Ishikawa (cell line): ENCODE results near the gene SOWAHC.

Source experiments
- CEBPB ChIP-seq: IDR thresholded peaks from 2 replicates; pipeline ENCODE4 v1.6.1; 2012
- EP300 ChIP-seq: IDR thresholded peaks from 2 replicates; pipeline ENCODE4 v1.6.1; 2012; ENCODE audit warnings: borderline replicate concordance
- FOXM1 ChIP-seq: IDR thresholded peaks from 2 replicates; pipeline ENCODE4 v1.6.1; 2012; ENCODE audit warnings: low read depth, borderline replicate concordance
- NFIC ChIP-seq: IDR thresholded peaks from 2 replicates; pipeline ENCODE4 v1.6.1; 2012
- RAD21 ChIP-seq: IDR thresholded peaks from 2 replicates; pipeline ENCODE4 v1.6.1; 2012; ENCODE audit warnings: low read depth
- TAF1 ChIP-seq: IDR thresholded peaks from 2 replicates; pipeline ENCODE4 v1.6.1; 2012; ENCODE audit warnings: low read depth, mild to moderate bottlenecking
- USF1 ChIP-seq: IDR thresholded peaks from 2 replicates; pipeline ENCODE4 v1.6.1; 2012
- YY1 ChIP-seq: IDR thresholded peaks from 2 replicates; pipeline ENCODE4 v1.6.1; 2012; ENCODE audit warnings: low read depth
- ZBTB7A ChIP-seq: IDR thresholded peaks from 2 replicates; pipeline ENCODE4 v1.6.1; 2012; ENCODE audit warnings: low read depth
- TF ChIP-seq, protein P1 (sequence below): IDR thresholded peaks from 2 replicates; pipeline ENCODE4 v1.6.1; 2012
- TF ChIP-seq, protein P2 (sequence below): IDR thresholded peaks from 2 replicates; pipeline ENCODE4 v1.6.1; 2012; ENCODE audit warnings: low read depth, mild to moderate bottlenecking

DNA sequence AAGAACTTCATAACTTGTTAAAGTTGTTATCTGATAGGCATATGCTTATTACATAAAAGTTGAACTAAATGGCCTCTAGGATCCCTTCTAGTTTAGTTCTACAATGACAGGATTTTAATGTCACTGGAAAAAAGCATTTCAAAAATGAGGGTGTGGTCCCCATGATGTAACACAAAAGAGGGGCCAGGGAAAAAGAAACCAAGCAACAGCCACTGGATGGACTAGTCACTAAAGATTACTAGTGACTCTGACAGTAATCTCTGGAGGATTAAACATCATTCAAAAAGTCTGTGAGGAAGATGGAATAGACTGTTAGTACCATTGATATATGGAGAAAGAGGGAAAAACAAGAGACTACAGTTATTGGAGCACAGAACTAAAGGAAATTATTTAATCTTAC lies 23.0 kb upstream of the SOWAHC start:
- TF ChIP-seq ZBTB7A (no peak), EP300 (no peak), FOXM1 (no peak), RAD21 (no peak), CEBPB (no peak), YY1 (no peak), TAF1 (no peak), NFIC (no peak), USF1 (no peak)
- TF ChIP-seq, protein P1, sequence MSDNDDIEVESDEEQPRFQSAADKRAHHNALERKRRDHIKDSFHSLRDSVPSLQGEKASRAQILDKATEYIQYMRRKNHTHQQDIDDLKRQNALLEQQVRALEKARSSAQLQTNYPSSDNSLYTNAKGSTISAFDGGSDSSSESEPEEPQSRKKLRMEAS, result no peak
- TF ChIP-seq, protein P2, sequence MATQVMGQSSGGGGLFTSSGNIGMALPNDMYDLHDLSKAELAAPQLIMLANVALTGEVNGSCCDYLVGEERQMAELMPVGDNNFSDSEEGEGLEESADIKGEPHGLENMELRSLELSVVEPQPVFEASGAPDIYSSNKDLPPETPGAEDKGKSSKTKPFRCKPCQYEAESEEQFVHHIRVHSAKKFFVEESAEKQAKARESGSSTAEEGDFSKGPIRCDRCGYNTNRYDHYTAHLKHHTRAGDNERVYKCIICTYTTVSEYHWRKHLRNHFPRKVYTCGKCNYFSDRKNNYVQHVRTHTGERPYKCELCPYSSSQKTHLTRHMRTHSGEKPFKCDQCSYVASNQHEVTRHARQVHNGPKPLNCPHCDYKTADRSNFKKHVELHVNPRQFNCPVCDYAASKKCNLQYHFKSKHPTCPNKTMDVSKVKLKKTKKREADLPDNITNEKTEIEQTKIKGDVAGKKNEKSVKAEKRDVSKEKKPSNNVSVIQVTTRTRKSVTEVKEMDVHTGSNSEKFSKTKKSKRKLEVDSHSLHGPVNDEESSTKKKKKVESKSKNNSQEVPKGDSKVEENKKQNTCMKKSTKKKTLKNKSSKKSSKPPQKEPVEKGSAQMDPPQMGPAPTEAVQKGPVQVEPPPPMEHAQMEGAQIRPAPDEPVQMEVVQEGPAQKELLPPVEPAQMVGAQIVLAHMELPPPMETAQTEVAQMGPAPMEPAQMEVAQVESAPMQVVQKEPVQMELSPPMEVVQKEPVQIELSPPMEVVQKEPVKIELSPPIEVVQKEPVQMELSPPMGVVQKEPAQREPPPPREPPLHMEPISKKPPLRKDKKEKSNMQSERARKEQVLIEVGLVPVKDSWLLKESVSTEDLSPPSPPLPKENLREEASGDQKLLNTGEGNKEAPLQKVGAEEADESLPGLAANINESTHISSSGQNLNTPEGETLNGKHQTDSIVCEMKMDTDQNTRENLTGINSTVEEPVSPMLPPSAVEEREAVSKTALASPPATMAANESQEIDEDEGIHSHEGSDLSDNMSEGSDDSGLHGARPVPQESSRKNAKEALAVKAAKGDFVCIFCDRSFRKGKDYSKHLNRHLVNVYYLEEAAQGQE, result no peak
